GM23338 (cell line): ENCODE data around the gene YAP1.

Experiments
- EZH2 ChIP-seq: fragments of 200-600 bp; sonication (generic); IDR thresholded peaks from one replicate; pipeline ENCODE4 v1.8.0; 2017; ENCODE audit warnings: antibody characterized with exemption, mild to moderate bottlenecking, low read depth; ENCODE audit not compliant: unreplicated experiment
- EZH2phosphoT487 ChIP-seq: fragments of 200-600 bp; sonication (generic); IDR thresholded peaks from one replicate; pipeline ENCODE4 v1.8.1; 2018; ENCODE audit warnings: antibody characterized with exemption; ENCODE audit not compliant: unreplicated experiment
- TF ChIP-seq, protein P1 (sequence below), 2 experiments: fragments of 200-600 bp in 1 of 2; sonication (generic) in 1 of 2; conservative IDR thresholded peaks; 2 replicates each; pipeline versions ENCODE4 v1.5.1 to v1.6.1; 2016 to 2017; ENCODE audit warnings: antibody characterized with exemption in 2 of 2, low read depth in 2 of 2, mild to moderate bottlenecking in 2 of 2, moderate library complexity in 1 of 2
- TF ChIP-seq, protein P2 (sequence below): IDR thresholded peaks from 2 replicates; pipeline ENCODE4 v1.6.1; 2016; ENCODE audit warnings: antibody characterized with exemption

DNA sequence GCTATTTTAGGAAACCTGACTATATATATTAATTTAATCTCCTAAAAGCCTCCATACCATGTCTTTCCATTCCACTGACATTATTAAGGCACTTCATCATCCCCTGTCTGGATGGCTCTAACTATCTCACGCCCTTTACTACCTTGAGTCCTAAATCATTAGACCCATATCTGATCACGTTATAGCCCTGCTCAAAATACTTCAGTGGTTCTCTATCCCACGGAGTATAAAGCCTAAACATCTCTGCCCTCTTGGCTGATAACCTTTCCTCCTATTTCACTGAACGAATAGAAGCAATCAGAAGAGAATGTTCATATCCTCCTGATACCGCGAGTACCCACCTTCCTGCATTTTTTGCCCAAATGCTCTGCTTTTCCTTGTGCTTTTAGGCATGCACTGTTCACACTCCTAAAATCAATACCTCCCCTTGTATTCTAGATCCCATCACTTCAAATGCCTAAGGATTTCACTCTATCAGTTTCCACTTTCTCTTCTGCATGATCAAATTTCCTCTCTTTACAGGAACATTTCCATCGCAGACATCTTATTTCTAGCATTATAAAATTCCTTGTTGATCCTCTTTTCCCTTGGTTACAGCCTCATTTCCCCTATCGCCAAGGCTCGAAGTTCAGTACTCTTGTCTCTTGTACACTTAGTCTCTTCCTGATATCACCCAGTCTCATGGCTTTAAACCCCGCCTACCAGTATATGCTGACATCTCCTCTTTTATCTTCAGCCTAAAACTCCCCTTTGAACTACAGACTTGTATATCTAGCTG is 162.0 kb downstream of the YAP1 start:
- TF ChIP-seq, protein P1, sequence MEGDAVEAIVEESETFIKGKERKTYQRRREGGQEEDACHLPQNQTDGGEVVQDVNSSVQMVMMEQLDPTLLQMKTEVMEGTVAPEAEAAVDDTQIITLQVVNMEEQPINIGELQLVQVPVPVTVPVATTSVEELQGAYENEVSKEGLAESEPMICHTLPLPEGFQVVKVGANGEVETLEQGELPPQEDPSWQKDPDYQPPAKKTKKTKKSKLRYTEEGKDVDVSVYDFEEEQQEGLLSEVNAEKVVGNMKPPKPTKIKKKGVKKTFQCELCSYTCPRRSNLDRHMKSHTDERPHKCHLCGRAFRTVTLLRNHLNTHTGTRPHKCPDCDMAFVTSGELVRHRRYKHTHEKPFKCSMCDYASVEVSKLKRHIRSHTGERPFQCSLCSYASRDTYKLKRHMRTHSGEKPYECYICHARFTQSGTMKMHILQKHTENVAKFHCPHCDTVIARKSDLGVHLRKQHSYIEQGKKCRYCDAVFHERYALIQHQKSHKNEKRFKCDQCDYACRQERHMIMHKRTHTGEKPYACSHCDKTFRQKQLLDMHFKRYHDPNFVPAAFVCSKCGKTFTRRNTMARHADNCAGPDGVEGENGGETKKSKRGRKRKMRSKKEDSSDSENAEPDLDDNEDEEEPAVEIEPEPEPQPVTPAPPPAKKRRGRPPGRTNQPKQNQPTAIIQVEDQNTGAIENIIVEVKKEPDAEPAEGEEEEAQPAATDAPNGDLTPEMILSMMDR (conservative IDR thresholded peaks at IDR 0.05; ENCODE audit: low read depth in 2 of 2), result no peak
- no peak for TF ChIP-seq EZH2
- TF ChIP-seq, protein P2, sequence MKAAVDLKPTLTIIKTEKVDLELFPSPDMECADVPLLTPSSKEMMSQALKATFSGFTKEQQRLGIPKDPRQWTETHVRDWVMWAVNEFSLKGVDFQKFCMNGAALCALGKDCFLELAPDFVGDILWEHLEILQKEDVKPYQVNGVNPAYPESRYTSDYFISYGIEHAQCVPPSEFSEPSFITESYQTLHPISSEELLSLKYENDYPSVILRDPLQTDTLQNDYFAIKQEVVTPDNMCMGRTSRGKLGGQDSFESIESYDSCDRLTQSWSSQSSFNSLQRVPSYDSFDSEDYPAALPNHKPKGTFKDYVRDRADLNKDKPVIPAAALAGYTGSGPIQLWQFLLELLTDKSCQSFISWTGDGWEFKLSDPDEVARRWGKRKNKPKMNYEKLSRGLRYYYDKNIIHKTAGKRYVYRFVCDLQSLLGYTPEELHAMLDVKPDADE, result no peak
- no peak for TF ChIP-seq EZH2phosphoT487
